Memory B cell (primary cell): Measurements from ENCODE around the gene VWA5A.
A peak's percentile ranks its signal among the peaks of the same experiment; 100 is the strongest.

Experiments
- ATAC-seq: fragments of 150-1000 bp; cut with Tn5 transposase; 2 replicates; pipeline ENCODE4 v1.10.0; 2021; ENCODE audit warnings: low read depth, mild to moderate bottlenecking, moderate library complexity
- DNase-seq, 2 donors: peaks; one replicate each; pipeline ENCODE4 v3.0.0; 2022; ENCODE audit warnings: low spot score in 2 of 2
- H3K27ac Mint-ChIP-seq: one replicate; pipeline ENCODE4 v1.8.0; 2022; ENCODE audit warnings: mild to moderate bottlenecking, moderate library complexity, mixed read lengths
- H3K27me3 Mint-ChIP-seq: one replicate; pipeline ENCODE4 v1.8.0; 2022; ENCODE audit warnings: mixed read lengths
- H3K36me3 Mint-ChIP-seq: one replicate; pipeline ENCODE4 v1.8.0; 2022; ENCODE audit warnings: mild to moderate bottlenecking, mixed read lengths
- H3K4me1 Mint-ChIP-seq: one replicate; pipeline ENCODE4 v1.8.0; 2022; ENCODE audit warnings: mixed read lengths
- H3K4me3 Mint-ChIP-seq: one replicate; pipeline ENCODE4 v1.8.0; 2022; ENCODE audit warnings: mild to moderate bottlenecking, moderate library complexity, mixed read lengths
- H3K9me3 Mint-ChIP-seq: one replicate; pipeline ENCODE4 v1.8.0; 2022; ENCODE audit warnings: mixed read lengths

VWA5A gene

GRCh38 chr11:124114942-124115781 is at the start of gene VWA5A:
Gene VWA5A (plus strand): TSS chr11:124115450. CDS start chr11:124117512, 2,062 bp downstream.
- peaks cover 13% of the 10 kb centered on the region for H3K4me1 Mint-ChIP-seq
- H3K27ac Mint-ChIP-seq: peak within 1 kb of the TSS; percentile 79
- no peaks in the 10 kb centered on the region for H3K27me3 Mint-ChIP-seq
- DNase-seq: peak; percentile 15 to 18
- no peaks in the 10 kb centered on the region for H3K9me3 Mint-ChIP-seq
- peak; percentile 98 for ATAC-seq
- peak within 1 kb of the TSS; percentile 94 for H3K4me3 Mint-ChIP-seq
- peaks cover 11% of the 10 kb centered on the region for H3K36me3 Mint-ChIP-seq

GRCh38 chr11:124068601-124069110 is 46.6 kb upstream of the VWA5A start:
- peaks cover 12% of the 10 kb centered on the region for H3K4me1 Mint-ChIP-seq
- no peaks in the 10 kb centered on the region for H3K9me3 Mint-ChIP-seq
- no peaks in the 10 kb centered on the region for H3K36me3 Mint-ChIP-seq
- peaks cover 12% of the 10 kb centered on the region for H3K27me3 Mint-ChIP-seq
- no peak overlapping the region for H3K27ac Mint-ChIP-seq
- no peak for ATAC-seq
- no peak overlapping the region for H3K4me3 Mint-ChIP-seq
- DNase-seq: no peak

- no peak overlapping the region for H3K27ac Mint-ChIP-seq
- H3K27me3 Mint-ChIP-seq: peaks cover 12% of the 10 kb centered on the region
- DNase-seq: peak; percentile 23 to 38
Observed at GRCh38 chr11:124069429-124070401, 45.5 kb upstream of the VWA5A start.

GRCh38 chr11:124070915-124071622 is 44.2 kb upstream of the VWA5A start:
- Mint-ChIP-seq H3K9me3 (no peaks in the 10 kb centered on the region), H3K36me3 (no peaks in the 10 kb centered on the region), H3K4me3 (peak overlapping the region; percentile 31), H3K4me1 (peaks cover 12% of the 10 kb centered on the region), H3K27me3 (peaks cover 13% of the 10 kb centered on the region), H3K27ac (no peak overlapping the region)
- DNase-seq (peak; percentile 41 to 55), ATAC-seq (peak; percentile 64)

More at GRCh38 chr11:124069429-124070401, 45.5 kb upstream of the VWA5A start:
- Mint-ChIP-seq H3K9me3 (no peaks in the 10 kb centered on the region), H3K4me3 (peak overlapping the region; percentile 15), H3K4me1 (peaks cover 12% of the 10 kb centered on the region), H3K36me3 (no peaks in the 10 kb centered on the region)
- ATAC-seq: peak; percentile 88

GRCh38 chr11:124071623-124071948 is 43.7 kb upstream of the VWA5A start:
- peaks cover 15% of the 10 kb centered on the region for H3K4me1 Mint-ChIP-seq
- peaks cover 13% of the 10 kb centered on the region for H3K27me3 Mint-ChIP-seq
- H3K9me3 Mint-ChIP-seq: no peaks in the 10 kb centered on the region
- no peaks in the 10 kb centered on the region for H3K36me3 Mint-ChIP-seq
- H3K27ac Mint-ChIP-seq: no peak overlapping the region
- DNase-seq (no peak), ATAC-seq (no peak)
- H3K4me3 Mint-ChIP-seq: no peak overlapping the region

GRCh38 chr11:124072147-124072546 is 43.1 kb upstream of the VWA5A start:
- ATAC-seq (no peak), DNase-seq (no peak)
- peaks cover 12% of the 10 kb centered on the region for H3K27me3 Mint-ChIP-seq
- H3K27ac Mint-ChIP-seq: no peak overlapping the region
- H3K4me1 Mint-ChIP-seq: peaks cover 15% of the 10 kb centered on the region
- no peak overlapping the region for H3K4me3 Mint-ChIP-seq
- no peaks in the 10 kb centered on the region for H3K9me3 Mint-ChIP-seq
- H3K36me3 Mint-ChIP-seq: no peaks in the 10 kb centered on the region

- Mint-ChIP-seq H3K9me3 (no peaks in the 10 kb centered on the region), H3K4me1 (peaks cover 11% of the 10 kb centered on the region), H3K27ac (no peak overlapping the region), H3K36me3 (no peaks in the 10 kb centered on the region), H3K4me3 (no peak overlapping the region), H3K27me3 (peaks cover 6% of the 10 kb centered on the region)
- DNase-seq (no peak), ATAC-seq (no peak)
Observed at GRCh38 chr11:124074554-124074953, 40.7 kb upstream of the VWA5A start.

- H3K4me1 Mint-ChIP-seq: peaks cover 11% of the 10 kb centered on the region
- ATAC-seq (no peak), DNase-seq (no peak)
- no peak overlapping the region for H3K27ac Mint-ChIP-seq
- peak overlapping the region; percentile 14 for H3K4me3 Mint-ChIP-seq
- H3K9me3 Mint-ChIP-seq: no peaks in the 10 kb centered on the region
- no peaks in the 10 kb centered on the region for H3K36me3 Mint-ChIP-seq
- peaks cover 6% of the 10 kb centered on the region for H3K27me3 Mint-ChIP-seq
Observed at GRCh38 chr11:124075492-124075840, 39.8 kb upstream of the VWA5A start.

- DNase-seq (no peak), ATAC-seq (peak; percentile 57)
- peaks cover 6% of the 10 kb centered on the region for H3K27me3 Mint-ChIP-seq
- H3K36me3 Mint-ChIP-seq: no peaks in the 10 kb centered on the region
- H3K27ac Mint-ChIP-seq: no peak overlapping the region
- peaks cover 6% of the 10 kb centered on the region for H3K4me1 Mint-ChIP-seq
- peak overlapping the region; percentile 65 for H3K4me3 Mint-ChIP-seq
- no peaks in the 10 kb centered on the region for H3K9me3 Mint-ChIP-seq
Observed at GRCh38 chr11:124075841-124076651, 39.2 kb upstream of the VWA5A start.

GRCh38 chr11:124077266-124077665 is 38.0 kb upstream of the VWA5A start:
- no peaks in the 10 kb centered on the region for H3K9me3 Mint-ChIP-seq
- ATAC-seq (no peak), DNase-seq (no peak)
- H3K4me3 Mint-ChIP-seq: no peak overlapping the region
- H3K27ac Mint-ChIP-seq: no peak overlapping the region
- H3K36me3 Mint-ChIP-seq: no peaks in the 10 kb centered on the region
- peaks cover 4% of the 10 kb centered on the region for H3K4me1 Mint-ChIP-seq
- peaks cover 8% of the 10 kb centered on the region for H3K27me3 Mint-ChIP-seq

GRCh38 chr11:124078591-124078990 is 36.7 kb upstream of the VWA5A start:
- no peaks in the 10 kb centered on the region for H3K36me3 Mint-ChIP-seq
- H3K4me1 Mint-ChIP-seq: peaks cover 4% of the 10 kb centered on the region
- no peak overlapping the region for H3K27ac Mint-ChIP-seq
- DNase-seq (no peak), ATAC-seq (no peak)
- peaks cover 12% of the 10 kb centered on the region for H3K27me3 Mint-ChIP-seq
- H3K4me3 Mint-ChIP-seq: no peak overlapping the region
- H3K9me3 Mint-ChIP-seq: no peaks in the 10 kb centered on the region

- no peak for DNase-seq
- Mint-ChIP-seq H3K9me3 (no peaks in the 10 kb centered on the region), H3K4me3 (no peak overlapping the region), H3K27ac (no peak overlapping the region), H3K27me3 (peaks cover 13% of the 10 kb centered on the region), H3K4me1 (peaks cover 4% of the 10 kb centered on the region), H3K36me3 (no peaks in the 10 kb centered on the region)
- no peak for ATAC-seq
Observed at GRCh38 chr11:124079631-124080326, 35.5 kb upstream of the VWA5A start.
